Lung (tissue), 12 donors: ENCODE results near the gene CENPM. TPM values are rescaled to one million over a fixed set of nuclear protein-coding genes. Genes with fewer than 3 reads are reported as not detected.

Experiments used
- ATAC-seq: fragments of 200-7000 bp; cut with Tn5 transposase; one replicate; pipeline ENCODE4 v1.9.1; 2020; ENCODE audit warnings: moderate number of reproducible peaks; ENCODE audit not compliant: insufficient read depth, low FRiP score
- DNase-seq, 3 donors: peaks; one replicate each; pipeline ENCODE4 v3.0.0-alpha.2; 2013 to 2017
- H3K27ac ChIP-seq, 2 donors: one replicate each; pipeline ENCODE4 v1.5.1; 2013; ENCODE audit warnings: mild to moderate bottlenecking in 2 of 2, moderate library complexity in 2 of 2, control low read depth in 1 of 2, inconsistent platforms in 1 of 2, low read depth in 1 of 2, low read length in 1 of 2
- H3K27me3 ChIP-seq, 3 donors: one replicate each; pipeline ENCODE4 v1.5.1; 2013; ENCODE audit warnings: low read length in 2 of 3; ENCODE audit not compliant: control insufficient read depth in 3 of 3, insufficient read depth in 3 of 3
- H3K36me3 ChIP-seq, 4 donors: one replicate each; pipeline ENCODE4 v1.5.1; 2013; ENCODE audit warnings: low read length in 4 of 4, mild to moderate bottlenecking in 1 of 4, moderate library complexity in 1 of 4; ENCODE audit not compliant: control insufficient read depth in 4 of 4, insufficient read depth in 4 of 4
- H3K4me1 ChIP-seq, 5 donors: one replicate each; pipeline ENCODE4 v1.5.1; 2013; ENCODE audit warnings: low read length in 5 of 5, mild to moderate bottlenecking in 2 of 5, moderate library complexity in 1 of 5; ENCODE audit not compliant: control insufficient read depth in 5 of 5, insufficient read depth in 5 of 5
- H3K4me3 ChIP-seq: one replicate; pipeline ENCODE4 v1.5.1; 2013; ENCODE audit warnings: mild to moderate bottlenecking, control low read depth, moderate library complexity
- H3K9ac ChIP-seq, 2 donors: one replicate each; pipeline ENCODE4 v1.5.1; 2013; ENCODE audit warnings: low read length in 2 of 2, control low read depth in 1 of 2; ENCODE audit not compliant: insufficient read depth in 1 of 2
- H3K9me3 ChIP-seq, 4 donors: one replicate each; pipeline ENCODE4 v1.5.1; 2013; ENCODE audit warnings: low read length in 3 of 4, mild to moderate bottlenecking in 1 of 4, moderate library complexity in 1 of 4; ENCODE audit not compliant: control insufficient read depth in 4 of 4, insufficient read depth in 3 of 4
- WGBS, 2 donors: extraction: QIAGEN DNeasy Blood & Tissue Kit; methylation state at CpG; one replicate each; pipeline ENCODE4 v1.1.7; 2013; 5-methylcytosine and 5-hydroxymethylcytosine counted together
- polyA plus RNA-seq, 2 donors: library from polyadenylated mRNA; stranded (reverse); fragments of 200-250 nt; gene quantifications; one replicate each; pipeline ENCODE4 v1.2.1, GENCODE V29; 2013
- total RNA-seq, 2 donors: library from RNA; depleted of rRNA in 1 of 2; stranded (reverse); fragments of >200 nt in 1 of 2; gene quantifications; one replicate each; pipeline ENCODE4 v1.2.1, GENCODE V29; 2014 to 2021
- TF ChIP-seq, protein P1 (sequence below): IDR thresholded peaks from 2 replicates; pipeline ENCODE4 v1.5.1; 2012; ENCODE audit warnings: mild to moderate bottlenecking; ENCODE audit errors: control extremely low read depth, extremely low read depth
- donor health status: control.
- donor health status: control.
- donor health status: Bipolar disorder and iron deficiency.
- donor health status: healthy.
- donor health status: DM: yes; HTN: yes; CAD: no.

CENPM gene
- total and polyA plus RNA-seq, 4 donors = 9.9 to 20.5 (median 14.5) TPM

DNA sequence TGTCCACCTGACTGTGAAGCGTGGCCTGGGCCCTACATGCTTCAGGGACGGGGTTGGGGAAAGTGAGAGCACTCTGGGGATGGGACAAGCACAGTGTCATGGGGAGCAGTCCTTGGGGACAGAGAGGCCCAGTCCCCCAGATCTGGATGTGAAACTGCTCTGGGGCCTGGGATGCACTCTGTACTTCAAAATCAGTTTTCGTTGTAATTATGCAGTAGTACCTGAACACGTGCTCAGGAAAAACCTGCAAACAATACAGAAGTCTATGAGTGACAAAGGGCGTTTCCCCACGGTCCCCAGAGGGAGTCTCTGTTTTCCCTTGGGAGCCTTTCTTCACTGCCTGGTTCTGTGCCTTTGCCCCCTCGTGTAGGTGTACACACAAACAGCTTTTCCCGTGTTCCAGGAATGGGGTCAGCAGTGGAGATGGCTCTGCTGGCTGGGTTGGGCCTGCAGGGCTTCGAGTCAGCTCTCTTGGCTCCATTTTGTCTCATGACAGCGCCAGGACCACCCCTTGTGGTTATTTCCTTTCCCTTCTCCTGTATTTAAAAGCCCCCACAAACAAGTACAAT is 15.2 kb downstream of the CENPM start:
- H3K27ac ChIP-seq = no peak overlapping the region
- DNase-seq (no peak), ATAC-seq (no peak)
- peaks cover 0 to 8% (median 7%) of the 10 kb centered on the region in 3 donors for H3K27me3 ChIP-seq
- no peaks in the 10 kb centered on the region for H3K9me3 ChIP-seq
- H3K36me3 ChIP-seq = no peaks in the 10 kb centered on the region
- 84 to 87% methylated on average over 10 of the region's 10 CpGs for WGBS, 2 donors
- H3K9ac ChIP-seq = no peak overlapping the region
- H3K4me3 ChIP-seq = no peak overlapping the region
- TF ChIP-seq, protein P1, sequence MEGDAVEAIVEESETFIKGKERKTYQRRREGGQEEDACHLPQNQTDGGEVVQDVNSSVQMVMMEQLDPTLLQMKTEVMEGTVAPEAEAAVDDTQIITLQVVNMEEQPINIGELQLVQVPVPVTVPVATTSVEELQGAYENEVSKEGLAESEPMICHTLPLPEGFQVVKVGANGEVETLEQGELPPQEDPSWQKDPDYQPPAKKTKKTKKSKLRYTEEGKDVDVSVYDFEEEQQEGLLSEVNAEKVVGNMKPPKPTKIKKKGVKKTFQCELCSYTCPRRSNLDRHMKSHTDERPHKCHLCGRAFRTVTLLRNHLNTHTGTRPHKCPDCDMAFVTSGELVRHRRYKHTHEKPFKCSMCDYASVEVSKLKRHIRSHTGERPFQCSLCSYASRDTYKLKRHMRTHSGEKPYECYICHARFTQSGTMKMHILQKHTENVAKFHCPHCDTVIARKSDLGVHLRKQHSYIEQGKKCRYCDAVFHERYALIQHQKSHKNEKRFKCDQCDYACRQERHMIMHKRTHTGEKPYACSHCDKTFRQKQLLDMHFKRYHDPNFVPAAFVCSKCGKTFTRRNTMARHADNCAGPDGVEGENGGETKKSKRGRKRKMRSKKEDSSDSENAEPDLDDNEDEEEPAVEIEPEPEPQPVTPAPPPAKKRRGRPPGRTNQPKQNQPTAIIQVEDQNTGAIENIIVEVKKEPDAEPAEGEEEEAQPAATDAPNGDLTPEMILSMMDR = no peak
- no peaks in the 10 kb centered on the region for H3K4me1 ChIP-seq

DNA sequence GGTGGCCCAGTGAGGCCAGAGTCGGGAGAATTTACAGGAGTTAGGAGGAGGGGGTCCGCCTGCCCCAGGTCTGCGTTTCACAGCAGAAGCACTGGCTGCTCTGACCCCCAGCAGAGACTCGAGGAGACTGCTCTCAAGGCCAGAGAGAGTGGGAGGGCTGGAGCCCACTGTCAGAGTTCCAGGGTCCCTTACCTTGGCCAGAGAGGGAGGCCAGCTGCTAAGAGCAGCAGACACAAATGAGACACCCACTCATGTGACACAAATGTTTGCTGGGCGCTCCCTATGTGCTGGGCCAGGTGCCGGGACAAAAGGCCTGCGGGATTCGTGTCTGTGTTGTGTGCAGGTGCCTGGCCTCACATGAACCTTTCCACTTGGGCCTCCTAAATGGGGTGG is 17.5 kb downstream of the CENPM start:
- ATAC-seq = no peak
- H3K9ac ChIP-seq = no peak overlapping the region
- WGBS, 2 donors = 86 to 94% methylated on average over 8 of the region's 8 CpGs

DNA sequence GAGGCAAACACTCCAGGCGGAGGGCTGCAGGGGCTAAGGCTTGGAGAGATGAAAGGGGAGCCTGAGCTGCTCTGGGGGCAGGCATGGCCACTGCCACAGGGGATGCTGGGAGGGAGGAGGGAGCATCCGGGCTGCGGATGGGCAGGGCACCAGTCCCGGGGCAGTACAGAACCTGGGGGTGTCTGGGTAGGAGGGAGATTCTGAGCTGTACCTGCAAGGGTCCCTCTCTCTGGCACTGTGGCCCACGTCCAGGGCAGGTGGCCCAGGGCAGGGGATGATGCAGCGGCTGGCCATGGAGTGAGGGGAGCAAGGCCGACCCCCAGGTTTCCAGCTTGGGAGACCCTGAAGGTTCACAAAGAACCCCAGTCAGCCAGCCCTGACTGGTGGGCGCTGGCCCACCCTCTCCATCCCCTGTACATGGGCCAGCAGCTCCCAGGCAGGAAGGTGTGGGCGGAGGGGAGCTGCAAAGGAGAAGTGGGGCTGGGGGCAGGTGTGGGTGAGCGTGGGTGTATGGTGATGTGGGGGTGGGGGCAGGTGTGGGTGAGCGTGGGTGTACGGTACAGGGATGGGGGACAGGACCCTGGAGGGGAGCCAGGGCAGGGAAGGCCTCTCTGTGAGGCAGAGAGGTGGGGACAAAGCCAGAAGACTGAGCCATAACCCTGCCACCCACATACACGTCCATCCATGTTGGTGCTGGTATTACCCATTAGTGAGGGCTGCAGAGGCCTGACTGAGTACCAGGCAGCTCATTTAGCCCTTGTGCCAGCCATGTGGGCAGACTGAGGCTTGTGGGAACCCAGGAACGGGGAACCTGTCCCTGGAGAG is 18.1 kb downstream of the CENPM start:
- Histone ChIP-seq H3K4me1 (peaks cover 0 to 6% (median 0%) of the 10 kb centered on the region in 5 donors), H3K27ac (no peak overlapping the region), H3K9ac (no peak overlapping the region), H3K27me3 (peaks cover 5 to 22% (median 20%) of the 10 kb centered on the region in 3 donors), H3K9me3 (no peaks in the 10 kb centered on the region), H3K36me3 (no peaks in the 10 kb centered on the region), H3K4me3 (no peak overlapping the region)
- DNase-seq (no peak), ATAC-seq (no peak)
- WGBS, 2 donors = 77 to 78% methylated on average over 14 of the region's 14 CpGs
- TF ChIP-seq, protein P1 = no peak

More for the DNA sequence above, 17.5 kb downstream of the CENPM start:
- Histone ChIP-seq H3K27me3 (peaks cover 5 to 20% (median 20%) of the 10 kb centered on the region in 3 donors), H3K9me3 (no peaks in the 10 kb centered on the region), H3K36me3 (no peaks in the 10 kb centered on the region), H3K27ac (no peak overlapping the region), H3K4me3 (no peak overlapping the region), H3K4me1 (peaks cover 0 to 6% (median 0%) of the 10 kb centered on the region in 5 donors)
- DNase-seq = no peak
- TF ChIP-seq, protein P1 = no peak
